Muscle layer of colon (tissue), 2 donors: Measurements from ENCODE around the gene PNPLA8.
"Not testable (repeated sequence)": the region's sequence is repeated elsewhere in the genome, so short reads cannot be mapped to it uniquely, and the experiment has no call there.

Experiments
- H3K27ac ChIP-seq: one replicate; pipeline ENCODE4 v1.7.0; 2013; ENCODE audit warnings: low read depth, mild to moderate bottlenecking, low read length, moderate library complexity
- H3K27me3 ChIP-seq, 2 donors: one replicate each; pipeline ENCODE4 v1.7.0; 2013; ENCODE audit warnings: low read length in 2 of 2, mild to moderate bottlenecking in 2 of 2; ENCODE audit not compliant: insufficient read depth in 2 of 2, control insufficient read depth in 1 of 2
- H3K36me3 ChIP-seq: one replicate; pipeline ENCODE4 v1.7.0; 2013; ENCODE audit warnings: mild to moderate bottlenecking, low read length; ENCODE audit not compliant: insufficient read depth
- H3K4me1 ChIP-seq: one replicate; pipeline ENCODE4 v1.7.0; 2013; ENCODE audit warnings: mild to moderate bottlenecking, low read length; ENCODE audit not compliant: insufficient read depth
- H3K4me3 ChIP-seq, 2 donors: one replicate each; pipeline ENCODE4 v1.7.0; 2013; ENCODE audit warnings: low read length in 2 of 2, low read depth in 1 of 2, mild to moderate bottlenecking in 1 of 2, moderate library complexity in 1 of 2
- H3K9ac ChIP-seq: one replicate; pipeline ENCODE4 v1.7.0; 2013; ENCODE audit warnings: low read length
- H3K9me3 ChIP-seq: one replicate; pipeline ENCODE4 v1.7.0; 2013; ENCODE audit warnings: mild to moderate bottlenecking, low read length
- donor health status: abdominal sarcoma.
- donor health status: Adenocarcinoma of cecum.

The PNPLA8 gene

GRCh38 chr7:108557191-108557590, 31.3 kb upstream of the PNPLA8 start:
- Histone ChIP-seq H3K4me1 (no peaks in the 10 kb centered on the region), H3K4me3 (no peak overlapping the region), H3K27me3 (no peaks in the 10 kb centered on the region), H3K9me3 (no peaks in the 10 kb centered on the region), H3K27ac (no peak overlapping the region), H3K9ac (no peak overlapping the region), H3K36me3 (no peaks in the 10 kb centered on the region)

- not testable (repeated sequence) for H3K9ac ChIP-seq
Measured at GRCh38 chr7:108556665-108557064, 30.7 kb upstream of the PNPLA8 start.

GRCh38 chr7:108548141-108548896, 22.4 kb upstream of the PNPLA8 start:
- H3K36me3 ChIP-seq, H3K27ac ChIP-seq, H3K4me3 ChIP-seq, H3K9me3 ChIP-seq, H3K27me3 ChIP-seq, H3K4me1 ChIP-seq, H3K9ac ChIP-seq: not testable (repeated sequence)

More at GRCh38 chr7:108556665-108557064, 30.7 kb upstream of the PNPLA8 start:
- H3K27me3 ChIP-seq, H3K36me3 ChIP-seq, H3K4me3 ChIP-seq, H3K9me3 ChIP-seq, H3K27ac ChIP-seq, H3K4me1 ChIP-seq: not testable (repeated sequence)

GRCh38 chr7:108541478-108541877, 15.5 kb upstream of the PNPLA8 start:
- no peak overlapping the region for H3K4me3 ChIP-seq
- H3K36me3 ChIP-seq: no peaks in the 10 kb centered on the region
- no peak overlapping the region for H3K27ac ChIP-seq
- no peak overlapping the region for H3K9ac ChIP-seq
- no peaks in the 10 kb centered on the region for H3K4me1 ChIP-seq
- no peaks in the 10 kb centered on the region for H3K27me3 ChIP-seq
- no peaks in the 10 kb centered on the region for H3K9me3 ChIP-seq

GRCh38 chr7:108538685-108539084, 12.8 kb upstream of the PNPLA8 start:
- not testable (repeated sequence) for H3K9ac ChIP-seq, H3K9me3 ChIP-seq, H3K4me3 ChIP-seq, H3K27me3 ChIP-seq, H3K4me1 ChIP-seq, H3K27ac ChIP-seq, H3K36me3 ChIP-seq

GRCh38 chr7:108538236-108538635, 12.3 kb upstream of the PNPLA8 start:
- not testable (repeated sequence) for H3K4me3 ChIP-seq, H3K9ac ChIP-seq, H3K27ac ChIP-seq, H3K9me3 ChIP-seq, H3K4me1 ChIP-seq, H3K36me3 ChIP-seq, H3K27me3 ChIP-seq

GRCh38 chr7:108537229-108537628, 11.3 kb upstream of the PNPLA8 start:
- H3K27ac ChIP-seq: no peak overlapping the region

GRCh38 chr7:108535744-108536143, 9.8 kb upstream of the PNPLA8 start:
- Histone ChIP-seq H3K9me3 (no peaks in the 10 kb centered on the region), H3K9ac (no peak overlapping the region), H3K27me3 (no peaks in the 10 kb centered on the region), H3K4me1 (no peaks in the 10 kb centered on the region), H3K36me3 (no peaks in the 10 kb centered on the region), H3K27ac (no peak overlapping the region), H3K4me3 (no peak overlapping the region)

More at GRCh38 chr7:108537229-108537628, 11.3 kb upstream of the PNPLA8 start:
- Histone ChIP-seq H3K36me3 (no peaks in the 10 kb centered on the region), H3K9ac (no peak overlapping the region), H3K9me3 (no peaks in the 10 kb centered on the region), H3K27me3 (no peaks in the 10 kb centered on the region), H3K4me3 (no peak overlapping the region), H3K4me1 (no peaks in the 10 kb centered on the region)

- H3K4me3 ChIP-seq: no peak overlapping the region
- no peaks in the 10 kb centered on the region for H3K27me3 ChIP-seq
- H3K4me1 ChIP-seq: no peaks in the 10 kb centered on the region
- H3K36me3 ChIP-seq: no peaks in the 10 kb centered on the region
- H3K27ac ChIP-seq: no peak overlapping the region
- H3K9ac ChIP-seq: no peak overlapping the region
- H3K9me3 ChIP-seq: no peaks in the 10 kb centered on the region
Measured at GRCh38 chr7:108535257-108535656, 9.3 kb upstream of the PNPLA8 start.

- Histone ChIP-seq H3K27ac (no peak overlapping the region), H3K4me1 (no peaks in the 10 kb centered on the region), H3K4me3 (no peak overlapping the region), H3K27me3 (no peaks in the 10 kb centered on the region), H3K9ac (no peak overlapping the region), H3K36me3 (no peaks in the 10 kb centered on the region), H3K9me3 (no peaks in the 10 kb centered on the region)
Measured at GRCh38 chr7:108533712-108534111, 7.8 kb upstream of the PNPLA8 start.

GRCh38 chr7:108529341-108529740, 3.4 kb upstream of the PNPLA8 start:
- Histone ChIP-seq H3K9me3 (no peaks in the 10 kb centered on the region), H3K27ac (no peak overlapping the region), H3K4me3 (no peak overlapping the region), H3K4me1 (peaks cover 12% of the 10 kb centered on the region), H3K36me3 (no peaks in the 10 kb centered on the region), H3K27me3 (no peaks in the 10 kb centered on the region), H3K9ac (no peak overlapping the region)

GRCh38 chr7:108528183-108528712, 2.3 kb upstream of the PNPLA8 start:
- H3K36me3 ChIP-seq: no peaks in the 10 kb centered on the region
- no peaks in the 10 kb centered on the region for H3K27me3 ChIP-seq
- H3K9me3 ChIP-seq: no peaks in the 10 kb centered on the region
- no peak overlapping the region for H3K27ac ChIP-seq
- H3K4me1 ChIP-seq: peaks cover 23% of the 10 kb centered on the region
- no peak overlapping the region for H3K4me3 ChIP-seq
- H3K9ac ChIP-seq: no peak overlapping the region
